T-helper 17 cell (primary cell): ENCODE results near the gene P2RY10. TPM values are rescaled to one million over a fixed set of nuclear protein-coding genes. Genes with fewer than 3 reads are reported as not detected.
"Not testable (repeated sequence)": the region's sequence is repeated elsewhere in the genome, so short reads cannot be mapped to it uniquely, and the experiment has no call there.

Source experiments
- ATAC-seq: fragments of 150-1000 bp; cut with Tn5 transposase; 2 replicates; pipeline ENCODE4 v1.10.0; 2021; ENCODE audit warnings: mild to moderate bottlenecking, moderate library complexity
- DNase-seq, 3 donors: peaks; one replicate each; pipeline versions ENCODE4 v3.0.0 to v3.0.0-alpha.2; 2020 to 2021
- H3K9me3 ChIP-seq: one replicate; pipeline ENCODE4 v1.7.0; 2013; ENCODE audit warnings: low read length, mild to moderate bottlenecking; ENCODE audit not compliant: control insufficient read depth, poor library complexity, severe bottlenecking
- H3K27ac Mint-ChIP-seq: one replicate; pipeline ENCODE4 v1.8.0; 2022; ENCODE audit warnings: mild to moderate bottlenecking, moderate library complexity, mixed read lengths
- H3K27me3 Mint-ChIP-seq: one replicate; pipeline ENCODE4 v1.8.0; 2022; ENCODE audit warnings: mixed read lengths
- H3K36me3 Mint-ChIP-seq: one replicate; pipeline ENCODE4 v1.8.0; 2022; ENCODE audit warnings: low read depth, mixed read lengths
- H3K4me1 Mint-ChIP-seq: one replicate; pipeline ENCODE4 v1.8.0; 2022; ENCODE audit warnings: mild to moderate bottlenecking, mixed read lengths
- H3K4me3 Mint-ChIP-seq: one replicate; pipeline ENCODE4 v1.8.0; 2022; ENCODE audit warnings: mild to moderate bottlenecking, moderate library complexity, mixed read lengths
- total RNA-seq, 4 donors: library from RNA in 2 of 4; stranded (reverse) in 2 of 4; gene quantifications; one replicate each; pipeline ENCODE4 v1.2.3 and lab custom pipeline; 2022 to 2026

P2RY10 gene
- total RNA-seq, 2 donors from 2014 or later = 70.4 to 78.4 TPM

GRCh38 chrX:78960888-78961287, 15.7 kb downstream of the P2RY10 start:
- no peak for DNase-seq
- peak overlapping the region; percentile 43 for H3K4me3 Mint-ChIP-seq
- H3K27ac Mint-ChIP-seq = peak overlapping the region; percentile 86
- peaks cover 32% of the 10 kb centered on the region for H3K4me1 Mint-ChIP-seq
- no peaks in the 10 kb centered on the region for H3K36me3 Mint-ChIP-seq
- no peak for ATAC-seq
- H3K27me3 Mint-ChIP-seq = no peaks in the 10 kb centered on the region
- no peaks in the 10 kb centered on the region for H3K9me3 ChIP-seq

DNA sequence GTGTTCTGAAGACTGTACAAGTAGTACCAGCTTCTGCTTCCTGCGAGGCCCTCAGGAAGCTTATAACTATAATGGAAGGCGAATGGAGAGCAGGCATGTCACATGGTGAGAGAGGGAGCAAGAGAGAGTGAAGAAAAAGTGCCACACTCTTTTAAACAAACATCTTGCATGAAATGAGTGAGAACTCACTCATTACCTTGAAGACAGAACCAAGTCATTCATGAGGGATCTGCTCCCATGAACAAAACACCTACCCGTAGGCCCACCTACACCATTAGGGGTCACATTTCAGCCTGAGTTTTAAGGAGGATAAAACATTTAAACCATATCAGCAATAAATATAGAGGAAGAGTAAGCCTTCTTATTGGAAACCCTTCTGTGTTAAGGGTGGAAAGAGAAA, 19.4 kb downstream of the P2RY10 start:
- H3K4me1 Mint-ChIP-seq = peaks cover 7% of the 10 kb centered on the region
- peak overlapping the region; percentile 88 for H3K27ac Mint-ChIP-seq
- ATAC-seq (peak; percentile 40), DNase-seq (no peak)
- H3K9me3 ChIP-seq = no peaks in the 10 kb centered on the region
- no peaks in the 10 kb centered on the region for H3K36me3 Mint-ChIP-seq
- peak overlapping the region; percentile 69 for H3K4me3 Mint-ChIP-seq
- no peaks in the 10 kb centered on the region for H3K27me3 Mint-ChIP-seq

GRCh38 chrX:78979789-78980464, 34.7 kb downstream of the P2RY10 start:
- Mint-ChIP-seq H3K4me1 (peaks cover 5% of the 10 kb centered on the region), H3K27ac (no peak overlapping the region), H3K4me3 (peak overlapping the region; percentile 12), H3K27me3 (no peaks in the 10 kb centered on the region), H3K36me3 (peaks cover 8% of the 10 kb centered on the region)
- no peak for DNase-seq
- no peak for ATAC-seq
- no peaks in the 10 kb centered on the region for H3K9me3 ChIP-seq

- Mint-ChIP-seq H3K27ac (no peak overlapping the region), H3K4me3 (no peak overlapping the region), H3K27me3 (no peaks in the 10 kb centered on the region), H3K4me1 (no peaks in the 10 kb centered on the region), H3K36me3 (no peaks in the 10 kb centered on the region)
- no peak for DNase-seq
- H3K9me3 ChIP-seq = no peaks in the 10 kb centered on the region
- no peak for ATAC-seq
These were observed 44.2 kb downstream of the P2RY10 start for GRCh38 chrX:78989349-78989748.

DNA sequence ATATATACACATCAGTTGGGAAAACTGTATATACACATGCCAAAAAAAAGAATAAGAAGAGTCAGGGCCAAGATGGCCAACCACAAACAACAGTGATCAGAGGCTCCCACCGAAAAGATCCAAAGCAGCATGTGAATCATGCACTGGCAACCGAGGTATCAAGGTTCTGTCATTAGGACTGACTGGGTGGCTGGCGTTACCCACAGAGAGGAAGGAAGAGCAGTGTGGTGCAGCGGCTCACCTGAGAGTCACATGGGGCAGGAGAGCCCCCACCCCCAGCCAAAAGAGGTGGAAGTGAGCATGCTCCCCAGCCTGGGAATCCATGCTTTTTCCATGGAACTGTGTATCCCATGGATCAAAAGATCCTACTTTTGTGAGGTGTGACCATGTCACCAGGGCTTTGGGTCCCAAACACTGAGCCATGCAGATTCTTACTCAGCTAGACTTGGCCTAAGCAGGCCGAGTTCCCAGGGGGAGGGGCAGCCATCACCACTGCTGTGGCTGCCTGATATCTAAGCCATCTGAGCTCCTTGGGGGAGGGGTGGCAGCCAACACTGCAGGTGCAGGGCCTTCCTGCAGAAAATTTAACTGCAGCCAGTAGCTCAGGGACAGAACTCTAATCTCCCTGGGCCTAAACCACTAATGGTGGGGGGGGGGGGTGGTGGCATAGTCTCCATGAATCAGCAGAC, 52.8 kb downstream of the P2RY10 start:
- Mint-ChIP-seq H3K27me3 (no peaks in the 10 kb centered on the region), H3K36me3 (no peaks in the 10 kb centered on the region), H3K4me3 (no peak overlapping the region), H3K27ac (no peak overlapping the region), H3K4me1 (peaks cover 3% of the 10 kb centered on the region)
- DNase-seq (no peak), ATAC-seq (peak; percentile 57)
- H3K9me3 ChIP-seq = no peaks in the 10 kb centered on the region

GRCh38 chrX:79007540-79007939, 62.3 kb downstream of the P2RY10 start:
- H3K27ac Mint-ChIP-seq, H3K36me3 Mint-ChIP-seq, H3K9me3 ChIP-seq, ATAC-seq, H3K4me1 Mint-ChIP-seq, H3K4me3 Mint-ChIP-seq, H3K27me3 Mint-ChIP-seq, DNase-seq: not testable (repeated sequence)

Other genes with a start within 250 kb of the P2RY10 start
- gene LPAR4, start 197.7 kb upstream of the P2RY10 start, total RNA-seq = under 1 TPM in 1 of 2 donors, not detected in 1; 0.23 TPM
- gene GPR174, start 199.3 kb downstream of the P2RY10 start, total RNA-seq = 10 to 100 TPM; 34.5 to 41.2 TPM